ENCODE results near the gene PTPRD.

DNA sequence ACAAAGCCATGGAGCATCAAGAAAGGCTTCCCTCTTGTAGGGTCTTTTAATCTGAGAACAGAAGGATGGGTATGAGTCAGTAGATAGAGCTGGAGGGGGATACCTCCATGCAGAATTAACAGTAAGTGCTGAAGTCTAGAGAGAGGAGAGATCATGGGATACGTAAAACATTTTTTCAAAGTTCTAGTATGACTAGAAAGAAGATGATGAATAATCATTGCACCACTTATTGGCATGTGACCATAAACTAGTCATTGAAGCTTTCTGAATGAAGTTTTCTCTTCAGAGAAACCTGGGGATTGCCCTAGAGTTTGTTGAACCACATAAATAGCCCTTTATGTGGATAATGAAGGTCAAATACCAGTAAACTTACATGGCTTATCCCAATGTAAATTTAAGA is 48.6 kb upstream of the PTPRD start:
- TF ChIP-seq EZH2 (IDR thresholded peaks at IDR 0.05; ENCODE audit: borderline replicate concordance, low read length), result no peak
- TF ChIP-seq, protein P1, sequence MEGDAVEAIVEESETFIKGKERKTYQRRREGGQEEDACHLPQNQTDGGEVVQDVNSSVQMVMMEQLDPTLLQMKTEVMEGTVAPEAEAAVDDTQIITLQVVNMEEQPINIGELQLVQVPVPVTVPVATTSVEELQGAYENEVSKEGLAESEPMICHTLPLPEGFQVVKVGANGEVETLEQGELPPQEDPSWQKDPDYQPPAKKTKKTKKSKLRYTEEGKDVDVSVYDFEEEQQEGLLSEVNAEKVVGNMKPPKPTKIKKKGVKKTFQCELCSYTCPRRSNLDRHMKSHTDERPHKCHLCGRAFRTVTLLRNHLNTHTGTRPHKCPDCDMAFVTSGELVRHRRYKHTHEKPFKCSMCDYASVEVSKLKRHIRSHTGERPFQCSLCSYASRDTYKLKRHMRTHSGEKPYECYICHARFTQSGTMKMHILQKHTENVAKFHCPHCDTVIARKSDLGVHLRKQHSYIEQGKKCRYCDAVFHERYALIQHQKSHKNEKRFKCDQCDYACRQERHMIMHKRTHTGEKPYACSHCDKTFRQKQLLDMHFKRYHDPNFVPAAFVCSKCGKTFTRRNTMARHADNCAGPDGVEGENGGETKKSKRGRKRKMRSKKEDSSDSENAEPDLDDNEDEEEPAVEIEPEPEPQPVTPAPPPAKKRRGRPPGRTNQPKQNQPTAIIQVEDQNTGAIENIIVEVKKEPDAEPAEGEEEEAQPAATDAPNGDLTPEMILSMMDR (conservative IDR thresholded peaks at IDR 0.05 in 1 of 2, IDR thresholded peaks at IDR 0.05 in 1 of 2; ENCODE audit: extremely low read depth in 1 of 2, insufficient read depth in 1 of 2, low read depth in 1 of 2, low read length in 2 of 2), result no peak
